ENCODE data around the gene CNP.
"Not testable (repeated sequence)": the region's sequence is repeated elsewhere in the genome, so short reads cannot be mapped to it uniquely, and the experiment has no call there.

DNA sequence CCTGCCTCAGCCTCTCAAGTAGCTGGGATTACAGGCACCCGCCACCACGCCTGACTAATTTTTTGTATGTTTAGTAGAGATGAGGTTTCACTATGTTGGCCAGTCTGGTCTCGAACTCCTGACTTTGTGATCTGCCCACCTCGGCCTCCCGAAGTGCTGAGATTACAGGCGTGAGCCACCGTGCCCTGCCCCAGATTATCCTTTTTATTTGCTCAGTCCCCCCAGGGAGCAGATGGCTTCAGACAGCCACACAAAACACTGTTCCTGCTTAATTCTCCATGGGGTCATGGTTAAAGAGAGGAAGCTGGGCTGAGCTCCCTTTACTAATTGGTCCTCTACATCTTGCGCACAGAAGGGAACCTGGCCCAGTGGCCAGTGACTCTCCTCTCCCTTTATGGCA lies 54.2 kb downstream of the CNP start:
- TF ChIP-seq, protein P1, sequence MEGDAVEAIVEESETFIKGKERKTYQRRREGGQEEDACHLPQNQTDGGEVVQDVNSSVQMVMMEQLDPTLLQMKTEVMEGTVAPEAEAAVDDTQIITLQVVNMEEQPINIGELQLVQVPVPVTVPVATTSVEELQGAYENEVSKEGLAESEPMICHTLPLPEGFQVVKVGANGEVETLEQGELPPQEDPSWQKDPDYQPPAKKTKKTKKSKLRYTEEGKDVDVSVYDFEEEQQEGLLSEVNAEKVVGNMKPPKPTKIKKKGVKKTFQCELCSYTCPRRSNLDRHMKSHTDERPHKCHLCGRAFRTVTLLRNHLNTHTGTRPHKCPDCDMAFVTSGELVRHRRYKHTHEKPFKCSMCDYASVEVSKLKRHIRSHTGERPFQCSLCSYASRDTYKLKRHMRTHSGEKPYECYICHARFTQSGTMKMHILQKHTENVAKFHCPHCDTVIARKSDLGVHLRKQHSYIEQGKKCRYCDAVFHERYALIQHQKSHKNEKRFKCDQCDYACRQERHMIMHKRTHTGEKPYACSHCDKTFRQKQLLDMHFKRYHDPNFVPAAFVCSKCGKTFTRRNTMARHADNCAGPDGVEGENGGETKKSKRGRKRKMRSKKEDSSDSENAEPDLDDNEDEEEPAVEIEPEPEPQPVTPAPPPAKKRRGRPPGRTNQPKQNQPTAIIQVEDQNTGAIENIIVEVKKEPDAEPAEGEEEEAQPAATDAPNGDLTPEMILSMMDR (IDR thresholded peaks at IDR 0.05), result not testable (repeated sequence)
- not testable (repeated sequence) for TF ChIP-seq POLR2A (IDR thresholded peaks at IDR 0.05)
